Mesothelial cell of epicardium (in vitro differentiated cells): ENCODE measurements around the gene PALM3. TPM values are rescaled to one million over a fixed set of nuclear protein-coding genes. Genes with fewer than 3 reads are reported as not detected.

Source experiments
- DNase-seq, 2 experiments: peaks; one replicate each; pipeline ENCODE4 v3.0.0; 2021; ENCODE audit warnings: low spot score in 2 of 2; ENCODE audit not compliant: unreplicated experiment in 2 of 2
- H3K27ac Mint-ChIP-seq: 2 replicates; pipeline ENCODE4 v1.8.0; 2021; ENCODE audit warnings: mixed read lengths
- H3K27me3 Mint-ChIP-seq: 2 replicates; pipeline ENCODE4 v1.8.0; 2021; ENCODE audit warnings: low read depth, mixed read lengths
- H3K36me3 Mint-ChIP-seq: 2 replicates; pipeline ENCODE4 v1.8.0; 2021; ENCODE audit warnings: mixed read lengths
- H3K4me1 Mint-ChIP-seq: 2 replicates; pipeline ENCODE4 v1.8.0; 2021; ENCODE audit warnings: mixed read lengths
- H3K4me3 Mint-ChIP-seq: 2 replicates; pipeline ENCODE4 v1.8.0; 2021; ENCODE audit warnings: mild to moderate bottlenecking, moderate library complexity, mixed read lengths
- H3K9me3 Mint-ChIP-seq: 2 replicates; pipeline ENCODE4 v1.8.0; 2021; ENCODE audit warnings: mixed read lengths
- total RNA-seq: library from RNA; stranded (reverse); gene quantifications from 3 replicates; pipeline ENCODE4 v1.2.1, GENCODE V29; 2021
- TF ChIP-seq, protein P1 (sequence below): fragments of 200-600 bp; sonication (generic); IDR thresholded peaks from one replicate; pipeline ENCODE4 v1.5.0; 2021; ENCODE audit warnings: antibody characterized with exemption; ENCODE audit not compliant: unreplicated experiment

The PALM3 gene
- total RNA-seq, 1 donor from 2014 or later, result 2.4 TPM

DNA sequence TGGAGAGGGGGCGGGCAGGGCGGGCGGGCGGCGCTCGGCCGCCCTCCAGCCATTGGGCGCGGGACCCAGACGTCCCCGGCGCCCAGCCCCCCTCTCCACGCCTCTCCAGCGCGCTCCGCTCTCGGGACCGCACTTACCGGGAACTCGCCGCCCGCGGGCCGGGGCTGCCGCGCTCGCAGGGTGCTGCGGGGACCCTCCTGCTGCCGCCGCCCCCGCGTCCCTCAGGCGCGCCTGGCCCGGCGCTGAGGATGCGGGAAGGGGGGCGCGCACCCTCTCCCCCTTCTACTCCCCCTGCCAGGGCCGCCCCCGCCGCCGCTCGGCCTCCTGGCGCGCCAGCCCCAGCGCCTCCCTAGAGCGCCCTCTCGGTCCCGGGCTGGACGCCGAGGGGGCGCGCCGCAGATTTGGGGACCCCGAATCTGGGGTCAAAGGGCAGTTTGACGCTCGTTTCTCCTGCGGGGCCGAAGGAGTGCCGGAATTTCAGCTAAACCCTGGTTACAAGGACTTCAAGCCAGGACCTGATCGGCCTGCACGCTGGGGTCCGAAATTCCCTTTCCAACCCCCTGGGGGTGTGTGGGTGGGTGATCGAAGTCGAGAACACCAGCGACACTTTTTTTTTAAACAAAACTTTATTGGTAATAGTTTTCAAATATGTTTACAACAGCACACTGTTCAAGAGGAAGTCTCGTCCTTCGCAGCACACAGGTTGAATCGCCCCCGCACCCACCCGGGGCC lies 29.4 kb upstream of the PALM3 start:
- H3K9me3 Mint-ChIP-seq, result peaks cover 4% of the 10 kb centered on the region
- H3K27me3 Mint-ChIP-seq, result no peaks in the 10 kb centered on the region
- peaks cover 22% of the 10 kb centered on the region for H3K36me3 Mint-ChIP-seq
- peak; percentile 70 to 77 for DNase-seq
- H3K27ac Mint-ChIP-seq, result peak overlapping the region; percentile 99
- peaks cover 14% of the 10 kb centered on the region for H3K4me1 Mint-ChIP-seq
- TF ChIP-seq, protein P1, sequence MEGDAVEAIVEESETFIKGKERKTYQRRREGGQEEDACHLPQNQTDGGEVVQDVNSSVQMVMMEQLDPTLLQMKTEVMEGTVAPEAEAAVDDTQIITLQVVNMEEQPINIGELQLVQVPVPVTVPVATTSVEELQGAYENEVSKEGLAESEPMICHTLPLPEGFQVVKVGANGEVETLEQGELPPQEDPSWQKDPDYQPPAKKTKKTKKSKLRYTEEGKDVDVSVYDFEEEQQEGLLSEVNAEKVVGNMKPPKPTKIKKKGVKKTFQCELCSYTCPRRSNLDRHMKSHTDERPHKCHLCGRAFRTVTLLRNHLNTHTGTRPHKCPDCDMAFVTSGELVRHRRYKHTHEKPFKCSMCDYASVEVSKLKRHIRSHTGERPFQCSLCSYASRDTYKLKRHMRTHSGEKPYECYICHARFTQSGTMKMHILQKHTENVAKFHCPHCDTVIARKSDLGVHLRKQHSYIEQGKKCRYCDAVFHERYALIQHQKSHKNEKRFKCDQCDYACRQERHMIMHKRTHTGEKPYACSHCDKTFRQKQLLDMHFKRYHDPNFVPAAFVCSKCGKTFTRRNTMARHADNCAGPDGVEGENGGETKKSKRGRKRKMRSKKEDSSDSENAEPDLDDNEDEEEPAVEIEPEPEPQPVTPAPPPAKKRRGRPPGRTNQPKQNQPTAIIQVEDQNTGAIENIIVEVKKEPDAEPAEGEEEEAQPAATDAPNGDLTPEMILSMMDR, result no peak
- H3K4me3 Mint-ChIP-seq, result peak overlapping the region; percentile 97

DNA sequence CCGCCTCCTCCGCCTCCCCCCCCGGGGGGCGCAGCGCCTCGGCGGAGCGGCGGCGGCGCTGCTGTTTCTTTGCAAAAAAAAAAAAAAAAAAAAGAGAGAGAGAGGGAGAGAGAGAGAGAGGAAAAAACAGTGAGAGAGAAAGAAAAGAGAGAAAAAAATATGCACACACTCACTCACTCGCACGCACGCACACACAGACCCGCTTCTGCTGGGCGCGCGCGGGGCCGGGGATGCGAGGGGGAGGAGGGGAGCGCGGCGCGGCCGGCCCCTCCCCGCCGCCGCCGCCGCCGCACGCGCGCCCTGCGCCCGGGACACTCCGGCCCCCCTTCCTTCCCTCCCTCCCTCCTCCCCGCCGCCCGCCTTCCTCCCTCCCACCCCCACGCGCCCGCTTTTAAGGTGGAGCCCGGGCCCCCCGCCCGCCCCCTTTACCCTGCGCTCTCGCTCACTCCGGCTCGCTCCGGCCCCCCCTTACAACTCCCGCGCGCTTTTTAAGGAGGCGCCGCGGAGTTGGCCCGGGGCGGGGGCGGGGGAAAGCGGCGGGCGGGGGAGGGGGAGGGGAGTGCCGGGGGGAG lies 28.7 kb upstream of the PALM3 start, which contains the start of gene SAMD1:
SAMD1 (minus strand) TSS at position 243 of the 572 bp plus-strand sequence.
- peak within 1 kb of the TSS; percentile 99 for H3K27ac Mint-ChIP-seq
- TF ChIP-seq, protein P1, result no peak
- H3K27me3 Mint-ChIP-seq, result no peaks in the 10 kb centered on the region
- H3K4me3 Mint-ChIP-seq, result peak within 1 kb of the TSS; percentile 97
- H3K9me3 Mint-ChIP-seq, result peaks cover 4% of the 10 kb centered on the region
- DNase-seq, result peak; percentile 78 to 86
- peaks cover 22% of the 10 kb centered on the region for H3K36me3 Mint-ChIP-seq
- peaks cover 14% of the 10 kb centered on the region for H3K4me1 Mint-ChIP-seq

DNA sequence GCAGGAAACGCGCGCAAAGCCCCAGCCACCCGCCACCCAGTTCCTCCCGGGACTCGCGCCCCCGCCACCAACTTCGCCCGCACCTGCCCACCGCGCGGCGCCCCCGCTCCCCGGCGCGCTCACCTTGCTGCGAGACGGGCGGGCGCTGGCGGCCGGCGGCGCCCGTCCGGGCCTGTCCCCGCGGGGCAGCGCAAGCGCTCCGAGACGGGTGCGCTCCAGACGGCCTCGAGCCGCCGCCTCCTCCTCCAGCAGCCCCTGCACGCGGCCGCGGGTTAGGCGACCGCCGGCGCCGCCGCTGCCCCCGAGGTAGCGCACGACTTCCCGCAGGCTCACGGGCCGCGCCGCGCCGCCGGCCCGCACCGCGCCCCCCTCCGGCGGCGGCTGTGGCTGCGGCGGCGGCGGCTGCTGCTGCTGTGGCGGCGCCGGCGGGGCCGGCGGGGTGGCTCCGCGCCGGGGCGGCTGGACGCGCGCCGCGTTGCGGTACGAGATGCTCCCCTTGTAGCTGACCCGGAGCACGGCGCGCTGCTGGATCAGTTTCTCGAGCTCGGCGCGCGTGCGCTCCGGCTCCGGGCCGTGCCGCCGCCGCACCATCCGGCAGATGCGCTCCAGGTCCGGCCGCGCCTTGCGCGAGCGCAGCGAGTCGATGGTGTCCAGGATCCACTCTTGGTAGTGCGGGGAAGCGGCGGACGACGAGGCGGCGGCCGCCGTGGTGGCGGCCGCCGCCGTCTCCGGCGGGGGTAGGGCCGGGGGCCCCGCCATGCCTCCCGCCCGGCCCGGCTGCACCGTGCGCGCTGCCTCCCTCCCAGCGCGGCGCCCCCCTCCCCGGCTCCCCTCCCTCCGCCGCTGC lies 28.0 kb upstream of the PALM3 start:
- DNase-seq, result peak; percentile 63 to 69
- Mint-ChIP-seq H3K4me1 (peaks cover 14% of the 10 kb centered on the region), H3K4me3 (peak overlapping the region; percentile 78), H3K27me3 (no peaks in the 10 kb centered on the region), H3K9me3 (peaks cover 4% of the 10 kb centered on the region), H3K36me3 (peaks cover 24% of the 10 kb centered on the region), H3K27ac (peak overlapping the region; percentile 86)
- TF ChIP-seq, protein P1, result peak; percentile 24

DNA sequence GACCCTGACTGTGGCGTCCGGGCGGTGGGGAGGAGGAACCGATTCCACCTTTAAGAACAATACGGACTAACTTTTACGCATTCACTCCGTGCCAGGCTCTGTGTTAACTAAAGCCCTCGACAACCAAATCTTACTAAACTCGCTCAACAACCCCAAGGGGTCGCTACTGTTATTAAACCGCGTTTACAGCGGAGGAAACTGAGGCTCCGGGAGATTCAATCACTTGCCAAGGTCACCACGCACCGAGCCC lies 27.5 kb upstream of the PALM3 start:
- TF ChIP-seq, protein P1, result no peak
- H3K4me3 Mint-ChIP-seq, result peak overlapping the region; percentile 78
- H3K27me3 Mint-ChIP-seq, result no peaks in the 10 kb centered on the region
- H3K4me1 Mint-ChIP-seq, result peaks cover 14% of the 10 kb centered on the region
- H3K9me3 Mint-ChIP-seq, result no peaks in the 10 kb centered on the region
- H3K27ac Mint-ChIP-seq, result peak overlapping the region; percentile 86
- DNase-seq, result no peak
- H3K36me3 Mint-ChIP-seq, result peaks cover 20% of the 10 kb centered on the region

DNA sequence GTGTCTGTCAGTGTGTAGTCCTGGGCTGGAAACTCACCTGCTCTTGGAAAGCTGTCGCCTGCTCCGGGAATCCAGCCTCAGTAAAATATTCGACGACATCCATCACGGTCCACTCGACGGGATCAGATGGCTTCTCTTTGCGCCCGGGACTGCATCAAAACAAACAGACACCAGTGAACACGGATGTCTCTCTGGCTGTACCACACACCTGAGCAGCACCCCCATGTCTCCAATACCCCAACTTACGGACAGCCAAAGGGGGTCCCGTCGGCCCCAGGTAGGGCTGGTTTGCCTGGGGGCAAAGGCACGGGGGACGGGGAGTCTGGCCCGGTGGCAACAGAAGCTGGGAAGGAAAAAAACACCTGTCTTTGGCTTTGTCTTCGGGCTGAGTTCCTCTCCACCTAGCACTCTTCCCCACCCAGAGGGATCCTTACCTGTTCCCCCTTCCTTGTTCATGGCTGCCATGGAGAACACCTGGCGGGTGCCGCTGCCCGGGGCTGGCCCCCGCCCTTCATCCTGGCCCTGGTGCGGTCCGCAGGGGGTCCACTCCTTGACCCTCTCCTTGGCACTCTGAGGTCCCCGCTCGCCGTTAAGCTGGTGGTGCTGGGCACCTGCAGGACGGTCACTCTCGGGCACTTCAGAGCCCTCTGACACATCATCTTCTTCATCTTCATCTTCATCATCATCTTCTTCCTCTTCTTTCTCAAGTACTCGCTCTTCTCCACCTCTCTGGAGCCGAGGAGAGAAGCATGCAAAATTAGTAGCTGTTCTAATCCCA lies 26.9 kb upstream of the PALM3 start:
- Mint-ChIP-seq H3K27ac (peak overlapping the region; percentile 86), H3K4me1 (peaks cover 14% of the 10 kb centered on the region), H3K4me3 (peak overlapping the region; percentile 78), H3K9me3 (no peaks in the 10 kb centered on the region), H3K27me3 (no peaks in the 10 kb centered on the region), H3K36me3 (peaks cover 20% of the 10 kb centered on the region)
- TF ChIP-seq, protein P1, result no peak
- no peak for DNase-seq
